ENCODE data around the gene NETO1. TPM values are rescaled to one million over a fixed set of nuclear protein-coding genes. Genes with fewer than 3 reads are reported as not detected.

NETO1 gene
- total RNA-seq (2012; rRNA removed), result 0.28 and 0.36 TPM in 2 replicates
- polyA plus RNA-seq (2012; rRNA removed), result 0.29 and 0.42 TPM in 2 replicates
- 0.02 and 0.09 TPM in 2 replicates for polyA plus RNA-seq (2012; cell fraction: cytosol; rRNA removed)
- polyA plus RNA-seq (2012; cell fraction: nucleus; rRNA removed; ENCODE audit: low replicate concordance), result 0.18 and 0.48 TPM in 2 replicates
- Bru-seq, nascent RNA, result percentile 22 among the genes with signal in this experiment
- BruChase-seq, experiment 1, labeled RNA remaining after a 6-hour chase, result percentile 16 among the genes with signal in this experiment
- BruChase-seq, experiment 2, labeled RNA remaining after a 2-hour chase, result percentile 21 among the genes with signal in this experiment
- long read RNA-seq, partial matches to known transcripts, result 1 of 3 reads
- long read RNA-seq, other reads (novel, unspliced or antisense), result 0 of 3 reads

GRCh38 chr18:72867746-72868584, at the start of gene NETO1:
Gene NETO1, minus strand, starts transcription at chr18:72867987. Its CDS starts 696 bp downstream, at chr18:72867291.
- H3K9me3 ChIP-seq (ENCODE audit: control insufficient read depth, insufficient read depth, low read length), result no peaks in the 10 kb centered on the region
- TF ChIP-seq CEBPB (IDR thresholded peaks at IDR 0.05; ENCODE audit: low read depth, low read length) (no peak), BHLHE40 (IDR thresholded peaks at IDR 0.05; ENCODE audit: low read depth, low read length) (no peak), MAZ (IDR thresholded peaks at IDR 0.05; ENCODE audit: borderline replicate concordance, low read depth, low read length) (no peak), FOS (IDR thresholded peaks at IDR 0.05; ENCODE audit: low read depth, low read length) (no peak), MAFK (IDR thresholded peaks at IDR 0.05; ENCODE audit: low read depth, low read length) (no peak), NFE2L2 (IDR thresholded peaks at IDR 0.05; ENCODE audit: low read depth, low read length) (no peak), CTCF (conservative IDR thresholded peaks at IDR 0.05; ENCODE audit: low read depth, low read length) (no peak), RAD21 (IDR thresholded peaks at IDR 0.05; ENCODE audit: low read length) (no peak)
- H3K18ac ChIP-seq (ENCODE audit: low read depth, low read length), result no peak within 1 kb of the TSS
- no peak within 1 kb of the TSS for H3K4ac ChIP-seq (ENCODE audit: low read depth, low read length)
- H3K27ac ChIP-seq (ENCODE audit: insufficient read depth, low read length), result no peak within 1 kb of the TSS
- 0 out of 2 replicates have a peak, but pooled peaks cover 1% of the 10 kb centered on the region for H3K4me1 ChIP-seq (ENCODE audit: control insufficient read depth, insufficient read depth, low read length)
- no peak within 1 kb of the TSS for H4K91ac ChIP-seq (ENCODE audit: insufficient read depth, low read depth, low read length)
- POLR2A ChIA-PET (ENCODE audit: unreplicated experiment), result no interaction called here
- H3K79me1 ChIP-seq (ENCODE audit: low read depth in 1 of 2, low read length in 2 of 2), result no peaks in the 10 kb centered on the region
- H4K5ac ChIP-seq (ENCODE audit: low read depth, low read length), result no peak within 1 kb of the TSS
- peak within 1 kb of the TSS; percentile 36 for H3K4me3 ChIP-seq (ENCODE audit: insufficient read depth, low read depth, low read length)
- intact Hi-C loops (cut with micrococcal nuclease), result no loop called here
- no peak within 1 kb of the TSS for H2AK5ac ChIP-seq (ENCODE audit: low read depth, low read length)
- H3K27me3 ChIP-seq (ENCODE audit: control insufficient read depth, insufficient read depth, low read length), result peaks cover 35% of the 10 kb centered on the region
- no peak within 1 kb of the TSS for H2BK120ac ChIP-seq (ENCODE audit: low read depth, low read length)
- DNase-seq (no peak), ATAC-seq (ENCODE audit: low read depth) (peak; percentile 38; the same call in 1 of the 2 replicates)
- H3K9ac ChIP-seq (ENCODE audit: low read depth, low read length), result no peak within 1 kb of the TSS
- H4K20me1 ChIP-seq (ENCODE audit: insufficient read depth, low read length), result no peaks in the 10 kb centered on the region
- H3K4me2 ChIP-seq (ENCODE audit: low read depth, low read length), result peak within 1 kb of the TSS; percentile 76
- H3K56ac ChIP-seq (ENCODE audit: extremely low read depth, insufficient read depth, low read length), result no peak within 1 kb of the TSS
- no TSS peak for BruUV-seq (replicated peaks)
- no peak within 1 kb of the TSS for H2AK9ac ChIP-seq (replicated peaks; ENCODE audit: low read depth, low read length, poor library complexity)
- H3K36me3 ChIP-seq (ENCODE audit: control insufficient read depth, insufficient read depth, low read length), result no peaks in the 10 kb centered on the region
- no peak within 1 kb of the TSS for H4K8ac ChIP-seq (ENCODE audit: low read depth in 2 of 2, low read length in 2 of 2)
- H3K14ac ChIP-seq (replicated peaks; ENCODE audit: low read depth, low read length), result no peak within 1 kb of the TSS
- dilution Hi-C loops (cut with HindIII; ENCODE audit: low sequenced_read_pairs, unreplicated experiment), result no loop called here
- no peak within 1 kb of the TSS for H2BK20ac ChIP-seq (ENCODE audit: low read depth, low read length)
- CTCF ChIA-PET, result no interaction called here
- 13% methylated on average over 4 of the region's 85 CpGs; no CpG with 5 or more reads in 1 of the 2 experiments for WGBS, 2 experiments (ENCODE audit: extremely low coverage in 2 of 2, insufficient read length in 1 of 2)
- no peak within 1 kb of the TSS for H2BK15ac ChIP-seq (ENCODE audit: low read depth, low read length)
- H2AFZ ChIP-seq (replicated peaks; ENCODE audit: low read length, poor library complexity), result peak within 1 kb of the TSS; percentile 83
- in situ Hi-C loops (cut with MboI; ENCODE audit: low sequenced_read_pairs), result no loop called here
- no peaks in the 10 kb centered on the region for H3K9me1 ChIP-seq (ENCODE audit: insufficient read depth, low read length)
- H2BK5ac ChIP-seq (ENCODE audit: low read depth, low read length, poor library complexity, severe bottlenecking), result no peak within 1 kb of the TSS
- H3K23ac ChIP-seq (ENCODE audit: low read depth, low read length), result no peak within 1 kb of the TSS
